GM19351 (cell line): ENCODE measurements around the gene CA12.
A peak's percentile ranks its signal among the peaks of the same experiment; 100 is the strongest.

Experiments
- ATAC-seq: cut with Tn5 transposase; IDR thresholded peaks from one replicate; pipeline ENCODE4 v1.9.1; 2021; ENCODE audit warnings: mild to moderate bottlenecking, moderate library complexity; ENCODE audit not compliant: unreplicated experiment

Gene CA12

GRCh38 chr15:63312286-63312685, 69.4 kb downstream of the CA12 start:
- no peak for ATAC-seq

DNA sequence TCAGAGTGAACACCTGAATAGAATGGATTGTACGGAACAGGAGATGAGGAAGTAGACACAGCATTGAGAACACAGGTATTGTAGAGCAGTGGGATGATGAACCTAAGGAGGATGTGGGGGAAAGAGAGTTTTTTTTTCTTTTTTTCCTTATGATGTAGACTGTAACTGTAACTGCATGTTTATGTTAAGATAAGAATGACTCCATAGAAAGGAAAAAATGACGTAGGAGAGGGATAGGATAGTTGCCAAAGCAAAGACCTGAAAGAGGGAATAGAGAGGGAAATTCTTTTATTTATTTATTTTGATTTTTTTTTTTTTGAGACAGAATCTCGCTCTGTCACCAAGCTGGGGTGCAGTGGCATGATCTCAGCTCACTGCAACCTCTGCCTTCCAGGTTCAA, 71.0 kb downstream of the CA12 start:
- ATAC-seq: no peak

DNA sequence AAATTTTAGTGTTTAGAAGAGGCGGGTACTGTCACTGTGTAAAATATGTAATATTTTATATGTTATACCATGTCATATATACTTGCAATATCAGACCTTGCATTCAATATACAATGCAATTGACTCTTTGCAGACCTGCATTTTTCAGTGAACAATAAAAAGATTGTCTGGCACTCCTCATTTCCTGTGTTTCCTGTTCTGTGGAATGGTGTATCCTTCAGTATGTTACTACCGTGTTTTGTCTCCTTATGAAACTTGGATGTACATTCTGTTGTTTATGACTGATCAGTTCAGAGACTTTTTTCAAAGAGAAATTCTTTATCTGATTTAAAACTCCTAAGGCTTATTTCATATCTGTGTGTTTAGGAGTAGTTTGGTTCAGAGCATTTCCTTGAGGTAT, 72.7 kb downstream of the CA12 start:
- ATAC-seq: no peak

DNA sequence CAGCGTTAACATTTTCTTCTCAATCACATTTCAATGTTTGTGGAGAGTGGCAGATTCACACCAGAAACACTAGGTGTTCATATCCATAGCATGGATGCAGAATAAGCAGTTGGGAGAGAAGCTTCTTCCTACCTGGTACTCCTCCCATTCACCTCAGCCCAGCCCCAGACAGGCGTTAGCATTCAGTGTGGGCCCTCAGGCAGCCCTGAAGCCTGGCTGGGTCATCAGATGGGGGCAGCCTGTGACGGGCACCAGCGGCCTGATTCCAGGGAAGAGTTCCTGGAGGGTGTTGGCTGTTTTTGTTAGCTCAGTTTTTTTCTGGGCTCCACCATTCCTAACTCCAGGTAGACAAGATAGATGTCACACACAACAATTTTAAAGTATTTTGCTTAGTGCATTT, 73.2 kb downstream of the CA12 start:
- ATAC-seq: no peak

- ATAC-seq: no peak
Measured at GRCh38 chr15:63306492-63307073, 75.1 kb downstream of the CA12 start.

- ATAC-seq: no peak
Measured at GRCh38 chr15:63305260-63305659, 76.4 kb downstream of the CA12 start.

GRCh38 chr15:63301088-63301487, 80.6 kb downstream of the CA12 start:
- no peak for ATAC-seq

DNA sequence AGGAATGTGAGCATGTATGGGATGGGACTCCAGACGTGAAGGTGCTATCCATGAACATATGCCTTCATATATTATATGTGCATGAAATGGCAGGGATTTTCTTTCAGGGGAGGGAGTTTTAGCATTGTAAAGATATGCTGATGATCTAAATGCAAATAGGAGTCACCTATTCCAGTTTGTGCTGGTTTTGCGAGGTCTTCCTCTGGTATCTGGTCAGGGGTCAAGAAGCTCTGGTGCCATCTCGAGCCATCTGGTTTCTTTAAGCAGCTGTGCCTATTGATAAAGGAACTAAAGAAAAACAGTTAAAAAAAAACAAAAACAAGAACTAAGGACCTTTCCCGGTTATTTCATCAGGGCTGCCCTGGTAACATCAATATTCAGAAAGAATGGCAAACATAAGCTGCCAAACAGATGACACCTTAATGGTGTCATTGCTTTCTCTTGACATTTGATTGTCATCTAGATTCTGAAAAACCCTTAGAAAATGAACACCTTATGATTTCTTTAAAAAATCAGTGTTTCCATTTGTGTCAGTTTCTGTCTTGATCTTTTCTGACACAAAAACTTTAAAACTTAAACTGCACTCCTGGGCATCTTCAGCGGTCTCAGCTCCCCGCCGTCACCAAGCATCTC, 81.6 kb downstream of the CA12 start:
- no peak for ATAC-seq

- ATAC-seq: no peak
Measured at GRCh38 chr15:63296195-63296594, 85.5 kb downstream of the CA12 start.

DNA sequence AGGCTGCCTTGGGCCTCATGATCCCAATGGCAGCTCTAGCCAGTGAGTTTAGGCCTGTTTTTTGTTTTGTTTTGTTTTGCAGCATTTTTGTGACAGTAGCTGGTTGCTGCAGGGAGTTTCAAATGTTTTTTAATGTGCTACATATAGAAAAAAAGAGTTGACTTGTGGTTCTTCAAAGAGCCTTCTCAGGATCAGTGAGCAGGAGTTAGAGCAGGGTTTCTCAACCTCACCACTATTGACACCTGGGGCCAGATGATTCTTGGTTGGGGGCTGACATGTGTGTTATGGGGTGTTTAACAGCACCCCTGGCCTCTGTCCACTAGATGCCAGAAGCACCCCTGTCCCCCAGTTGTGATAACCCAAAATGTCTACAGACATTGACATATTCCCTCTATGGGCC, 86.3 kb downstream of the CA12 start:
- no peak for ATAC-seq

DNA sequence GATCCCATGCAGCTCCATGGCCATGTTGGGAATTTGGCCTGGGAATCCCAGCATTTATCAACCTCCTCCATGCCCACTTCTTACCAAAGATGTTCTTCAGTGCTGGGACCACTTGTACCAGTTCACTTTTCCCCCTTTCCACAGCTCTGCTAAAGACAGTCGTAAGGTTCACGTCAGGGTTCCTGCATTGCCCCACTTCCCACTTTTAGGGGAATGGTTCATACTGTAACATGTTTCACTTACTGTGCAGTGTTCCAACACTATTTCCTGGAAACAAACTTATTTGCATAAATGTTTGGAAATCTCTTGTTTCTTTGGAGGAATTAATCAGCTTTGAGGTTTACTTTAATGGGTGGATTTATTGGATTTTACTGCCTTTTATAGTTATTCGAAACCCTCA, 87.3 kb downstream of the CA12 start:
- no peak for ATAC-seq

DNA sequence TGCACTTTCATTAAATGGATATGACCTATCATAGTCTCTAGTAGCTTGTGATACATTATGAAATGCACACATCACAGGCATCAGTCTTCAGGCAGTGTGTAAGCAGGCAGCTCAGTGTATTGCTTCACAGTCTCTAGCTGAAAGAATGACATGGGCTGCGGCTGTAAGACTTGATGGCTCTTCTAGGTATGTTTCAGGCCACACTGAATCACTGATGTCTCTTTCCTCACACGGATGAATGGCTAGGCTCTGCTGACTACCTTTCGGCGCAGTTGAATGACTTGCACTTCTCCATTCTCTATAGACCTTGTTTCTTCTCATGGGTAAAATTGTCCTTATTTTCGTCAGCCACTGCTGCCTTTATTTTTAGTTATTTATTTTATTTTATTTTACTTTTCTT, 88.9 kb downstream of the CA12 start:
- no peak for ATAC-seq

- ATAC-seq: no peak
Measured at GRCh38 chr15:63292241-63292640, 89.4 kb downstream of the CA12 start.

GRCh38 chr15:63291507-63291906, 90.1 kb downstream of the CA12 start:
- ATAC-seq: no peak

DNA sequence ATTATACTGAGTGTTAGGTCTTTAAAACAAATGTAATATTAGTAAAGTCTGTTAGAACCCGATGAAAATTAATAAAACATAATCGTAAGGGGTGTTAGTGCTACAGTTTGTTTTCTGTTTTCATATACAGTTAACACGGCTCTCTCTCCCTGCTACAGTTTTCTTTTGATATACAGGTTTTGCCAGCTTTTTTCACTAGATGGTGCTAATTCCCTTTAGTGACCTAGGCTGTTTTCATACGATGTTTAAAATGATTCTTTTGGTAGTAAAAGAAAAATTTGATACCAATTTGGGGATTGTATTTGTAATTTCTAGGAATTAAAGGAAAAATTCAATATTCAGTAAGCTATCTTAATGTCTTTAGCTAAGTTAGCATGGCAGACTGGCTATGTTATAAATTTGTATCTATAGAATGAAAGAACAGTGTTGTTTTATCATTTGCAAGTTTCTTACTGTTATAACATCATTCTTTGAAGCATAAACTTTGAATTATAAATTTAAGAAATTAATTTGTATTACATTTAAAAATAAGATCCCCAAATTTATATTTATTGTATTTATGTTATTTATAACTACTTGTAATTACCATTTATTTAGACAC, 92.8 kb downstream of the CA12 start:
- ATAC-seq: no peak

GRCh38 chr15:63288342-63288741, 93.3 kb downstream of the CA12 start:
- no peak for ATAC-seq

DNA sequence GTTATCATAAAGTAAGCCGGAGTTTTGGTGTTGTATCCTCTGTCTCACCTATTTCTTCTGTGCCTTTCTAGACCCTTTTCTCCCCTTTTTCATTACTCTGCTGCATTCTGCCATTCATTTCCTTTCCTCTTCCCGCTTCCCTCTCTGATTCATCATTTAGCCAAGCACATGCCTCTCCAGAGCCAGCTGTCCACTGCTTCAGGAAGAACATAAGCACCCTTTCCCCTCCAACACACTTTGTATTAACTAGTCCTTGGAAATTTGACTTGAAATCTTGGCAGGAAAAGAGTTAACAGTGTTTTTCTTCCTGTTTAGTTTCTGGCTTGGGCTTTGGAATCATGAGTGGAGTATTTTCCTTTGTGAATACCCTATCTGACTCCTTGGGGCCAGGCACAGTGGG, 94.5 kb downstream of the CA12 start:
- ATAC-seq: no peak

DNA sequence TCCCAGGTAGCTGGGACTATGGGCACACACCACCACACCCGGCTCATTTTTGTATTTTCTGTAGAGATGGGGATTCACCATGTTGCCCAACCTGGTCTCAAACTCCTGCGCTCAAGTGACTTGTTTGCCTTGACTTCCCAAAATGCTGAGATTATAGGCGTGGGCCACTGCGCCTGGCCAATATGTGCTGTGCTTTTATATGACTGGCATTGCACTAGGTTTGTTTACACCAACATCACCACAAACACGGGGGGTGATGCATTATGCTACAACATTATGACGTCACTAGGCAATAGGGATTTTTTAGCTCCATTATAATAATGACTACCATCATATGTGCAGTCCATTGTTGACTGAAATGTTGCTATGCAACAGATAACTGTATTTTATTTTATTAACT, 97.3 kb downstream of the CA12 start:
- ATAC-seq: no peak

DNA sequence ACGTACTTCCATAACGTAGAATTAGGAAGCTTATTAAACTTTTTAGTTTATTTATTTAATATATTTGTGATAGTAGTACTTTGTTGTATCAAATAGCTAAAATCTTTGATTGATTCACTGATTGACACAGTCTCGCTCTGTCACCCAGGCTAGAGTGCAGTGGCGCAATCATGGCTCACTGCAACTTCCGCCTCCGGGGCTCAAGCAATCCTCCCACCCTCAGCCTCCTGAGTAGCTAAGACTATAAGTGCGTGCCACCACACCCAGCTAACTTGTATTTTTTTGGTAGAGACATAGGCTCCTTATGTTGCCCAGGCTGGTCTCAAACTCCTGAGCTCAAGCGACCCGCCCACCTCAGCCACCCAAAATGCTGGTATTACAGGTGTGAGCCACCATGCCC, 98.5 kb downstream of the CA12 start:
- ATAC-seq: no peak

DNA sequence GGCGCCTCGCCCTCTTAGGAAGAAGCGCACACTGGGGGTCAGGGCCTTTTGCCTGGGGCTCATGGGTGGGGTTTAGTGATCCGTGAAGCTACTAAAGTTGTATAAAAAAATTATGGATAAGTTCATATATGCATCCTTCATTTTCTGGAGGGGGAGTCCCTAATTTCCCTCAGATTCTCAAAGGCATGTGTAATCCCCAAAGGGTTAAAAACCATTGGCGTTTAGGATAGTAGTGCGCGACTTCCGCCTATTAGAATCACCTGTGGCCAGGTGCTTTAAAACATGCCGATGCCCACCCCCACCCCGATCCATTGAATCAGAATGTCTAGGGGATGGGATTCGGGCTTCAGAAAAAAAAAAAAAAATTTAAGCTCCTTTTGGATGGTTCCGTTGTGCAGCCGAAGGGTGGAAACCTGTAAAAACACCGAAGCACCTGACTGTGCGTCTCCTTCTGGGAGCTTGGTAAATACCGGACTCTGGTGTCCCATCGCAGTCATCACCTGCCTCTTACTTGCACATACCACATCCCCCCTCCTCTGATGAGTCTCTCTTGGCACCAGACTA, 103.7 kb downstream of the CA12 start:
- ATAC-seq: peak; percentile 19

DNA sequence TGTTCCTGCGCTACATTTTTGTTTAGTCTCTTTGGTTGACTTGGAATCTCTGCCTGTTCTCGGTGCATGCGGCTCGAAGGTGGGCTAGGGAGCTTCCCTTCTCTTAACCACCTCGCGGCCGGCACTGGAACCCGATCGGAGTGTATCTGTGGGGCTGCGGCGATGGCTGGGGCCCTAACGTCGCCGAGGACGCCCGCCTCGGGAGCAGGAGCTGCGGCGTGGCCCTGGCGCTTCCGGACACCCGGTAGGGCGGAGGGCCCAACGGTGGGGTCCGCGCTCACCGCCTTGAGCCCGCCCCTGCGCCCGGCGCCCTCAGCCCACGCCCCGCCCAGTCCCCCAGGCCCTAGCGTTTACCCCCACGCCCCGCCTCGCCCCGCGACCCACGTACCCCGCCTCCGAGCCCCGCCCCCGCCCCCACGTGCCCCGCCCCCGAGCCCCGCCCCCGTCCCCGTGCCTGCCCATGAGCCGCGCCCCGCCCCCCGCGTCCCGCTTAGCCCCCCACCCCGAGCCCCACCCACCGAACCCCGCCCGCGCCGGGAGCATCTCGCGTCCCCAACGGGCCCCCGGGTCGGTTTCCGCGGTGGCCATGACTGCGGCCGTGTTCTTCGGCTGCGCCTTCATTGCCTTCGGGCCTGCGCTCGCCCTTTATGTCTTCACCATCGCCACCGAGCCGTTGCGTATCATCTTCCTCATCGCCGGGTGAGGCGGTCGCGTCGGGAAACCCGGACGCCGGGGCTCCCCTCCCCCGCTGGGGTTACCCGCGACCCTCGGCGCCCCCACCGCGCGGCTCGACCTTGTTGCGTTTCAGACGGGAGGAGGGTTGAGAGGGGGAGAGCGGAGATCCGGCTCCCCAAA, 104.4 kb downstream of the CA12 start, which contains the start of gene APH1B:
Gene APH1B, plus strand, starts transcription at position 568 of the 855 bp plus-strand sequence. Its CDS starts 19 bp downstream, at position 587.
- peak; percentile 73 for ATAC-seq
